NCI-H1105 treated with DMSO at 0.1 percent for 48 hours (cell line): ENCODE results near the gene CST9L.
"Not testable (repeated sequence)": the region's sequence is repeated elsewhere in the genome, so short reads cannot be mapped to it uniquely, and the experiment has no call there.

Source experiments
- DNase-seq: peaks from one replicate; lab custom pipeline; 2025; lab: John Stamatoyannopoulos, UW

CST9L gene

GRCh38 chr20:23586735-23587525, 18.6 kb upstream of the CST9L start:
- no peak for DNase-seq

- DNase-seq, result no peak
Measured at GRCh38 chr20:23585808-23586734, 17.8 kb upstream of the CST9L start.

GRCh38 chr20:23585449-23585807, 17.1 kb upstream of the CST9L start:
- no peak for DNase-seq

DNA sequence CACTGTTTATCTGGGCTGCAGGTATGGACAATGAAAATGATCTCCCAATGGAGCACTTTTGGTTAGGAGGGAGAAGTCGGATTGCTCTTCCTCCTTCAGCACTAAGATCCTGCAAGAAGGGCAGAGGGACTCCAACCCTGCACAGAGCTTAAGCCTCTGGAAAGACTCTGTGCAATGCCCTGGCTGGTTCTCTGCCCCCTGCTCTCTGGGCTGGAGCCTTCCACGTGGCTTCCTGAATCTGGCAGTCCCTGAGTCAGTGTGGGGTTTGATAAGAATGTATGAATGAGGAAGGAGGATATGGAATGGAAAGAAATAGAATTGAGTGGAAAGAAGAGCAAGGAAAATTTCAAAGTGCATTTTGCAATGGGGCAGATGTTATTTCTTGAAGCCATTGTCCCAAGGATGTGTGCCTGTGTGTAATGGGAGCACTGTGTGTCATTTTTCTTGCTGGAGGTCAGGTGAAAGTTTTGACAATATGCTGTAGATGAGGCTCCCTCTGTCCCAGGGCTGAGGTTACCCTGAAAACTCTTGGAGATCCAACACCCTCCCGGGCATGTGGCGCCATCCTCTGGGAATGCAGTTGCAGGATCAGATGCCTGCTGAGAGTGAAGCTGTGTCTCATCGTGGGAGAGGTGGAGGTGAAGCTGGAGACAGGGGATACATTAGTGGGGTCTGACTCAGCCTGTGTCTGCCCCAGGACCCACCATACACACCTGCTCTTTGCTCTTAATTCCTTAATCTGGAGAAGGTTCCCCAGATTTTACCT, 16.3 kb upstream of the CST9L start:
- no peak for DNase-seq

GRCh38 chr20:23583526-23583925, 15.2 kb upstream of the CST9L start:
- no peak for DNase-seq

- no peak for DNase-seq
Measured at GRCh38 chr20:23582293-23582692, 14.0 kb upstream of the CST9L start.

- DNase-seq, result not testable (repeated sequence)
Measured at GRCh38 chr20:23581833-23582232, 13.5 kb upstream of the CST9L start.

- no peak for DNase-seq
Measured at GRCh38 chr20:23574977-23575376, 6.7 kb upstream of the CST9L start.

DNA sequence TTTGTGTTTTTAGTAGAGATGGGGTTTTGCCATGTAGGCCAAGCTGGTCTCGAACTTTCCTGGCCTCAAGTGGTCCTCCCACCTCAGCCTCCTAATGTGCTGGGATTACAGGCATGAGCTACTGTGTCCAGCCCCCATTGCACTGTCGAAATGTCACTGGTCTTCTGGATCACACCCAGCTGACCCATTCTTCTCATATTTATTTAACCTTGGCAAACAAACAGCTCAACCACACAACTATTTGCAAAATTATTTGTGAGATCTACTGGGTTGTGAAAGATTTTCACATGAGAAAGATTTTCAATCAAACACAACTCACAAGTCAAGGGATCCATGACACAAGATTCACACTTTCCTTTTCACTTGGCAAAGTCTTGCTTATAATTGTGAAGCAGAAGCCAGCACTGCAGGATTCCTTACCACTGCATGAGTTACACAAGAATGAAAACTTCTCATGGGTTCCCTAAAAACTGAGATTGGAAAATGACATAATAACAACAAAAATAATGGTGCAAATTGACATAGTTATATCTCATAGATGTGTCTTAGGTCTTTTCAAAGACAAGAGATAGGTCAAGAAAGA, 2.0 kb upstream of the CST9L start:
- DNase-seq, result no peak

GRCh38 chr20:23569570-23569969, 1.3 kb upstream of the CST9L start:
- no peak for DNase-seq

- no peak for DNase-seq
Measured at GRCh38 chr20:23568971-23569330, 667 bp upstream of the CST9L start.

GRCh38 chr20:23566199-23566932, 1.9 kb downstream of the CST9L start:
- DNase-seq, result no peak

DNA sequence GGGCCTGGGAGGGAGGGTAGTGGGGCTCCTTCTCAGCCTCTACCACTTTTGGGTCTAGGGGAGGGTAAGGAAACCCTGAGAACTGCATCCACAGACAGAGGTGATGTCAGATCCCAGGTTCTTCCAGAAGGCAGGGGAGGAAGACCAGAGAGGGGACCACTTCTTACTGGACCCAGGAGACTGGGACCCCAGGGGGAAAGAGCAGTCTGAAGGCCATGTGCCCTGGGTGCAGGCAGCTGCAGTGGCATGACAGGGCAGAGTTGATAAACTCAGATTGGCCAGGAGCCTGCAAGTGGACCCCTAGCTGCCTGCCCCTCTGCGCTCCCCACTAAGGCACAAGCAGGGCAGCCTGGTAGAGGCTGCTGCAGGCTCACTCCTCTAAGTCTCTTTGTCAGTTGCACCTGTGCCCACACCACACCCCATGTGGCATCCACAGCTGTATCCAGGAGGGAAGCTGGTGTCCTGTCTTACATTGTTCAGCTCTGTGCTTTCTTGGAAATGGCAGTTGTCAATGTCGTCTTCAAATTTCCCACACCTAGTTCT, 2.7 kb downstream of the CST9L start:
- no peak for DNase-seq

- no peak for DNase-seq
Measured at GRCh38 chr20:23564927-23565326, 3.4 kb downstream of the CST9L start.

DNA sequence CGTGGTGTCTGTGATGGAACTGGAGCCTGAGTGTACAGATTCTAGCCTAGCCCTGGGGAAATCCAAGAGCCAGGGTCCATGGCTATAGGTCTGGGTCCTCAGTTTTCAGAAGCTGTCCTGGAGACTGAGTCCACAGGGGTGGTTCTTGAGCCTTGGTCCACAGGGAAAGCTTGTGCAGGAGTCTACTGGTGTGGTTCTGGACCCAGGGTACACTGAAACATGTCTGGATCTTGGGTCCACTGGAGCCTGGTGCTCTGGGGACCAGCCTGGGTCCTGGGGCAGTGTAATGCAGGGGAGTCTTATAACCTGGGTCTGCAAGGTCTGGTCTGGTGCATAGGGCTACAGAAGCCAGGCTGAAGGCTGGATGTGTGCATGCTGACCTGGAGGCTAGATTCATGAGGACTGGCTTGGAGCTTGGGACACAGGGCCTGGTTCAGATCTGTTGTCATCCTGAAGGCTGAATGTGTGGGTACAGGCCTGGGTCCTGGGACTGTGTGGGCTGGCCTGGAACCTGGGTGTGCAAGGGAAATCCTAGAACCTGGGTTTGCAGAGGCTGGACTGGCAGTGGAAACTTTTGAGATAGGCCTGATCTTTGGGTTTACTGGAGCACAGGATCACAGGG, 5.5 kb downstream of the CST9L start:
- DNase-seq, result no peak

DNA sequence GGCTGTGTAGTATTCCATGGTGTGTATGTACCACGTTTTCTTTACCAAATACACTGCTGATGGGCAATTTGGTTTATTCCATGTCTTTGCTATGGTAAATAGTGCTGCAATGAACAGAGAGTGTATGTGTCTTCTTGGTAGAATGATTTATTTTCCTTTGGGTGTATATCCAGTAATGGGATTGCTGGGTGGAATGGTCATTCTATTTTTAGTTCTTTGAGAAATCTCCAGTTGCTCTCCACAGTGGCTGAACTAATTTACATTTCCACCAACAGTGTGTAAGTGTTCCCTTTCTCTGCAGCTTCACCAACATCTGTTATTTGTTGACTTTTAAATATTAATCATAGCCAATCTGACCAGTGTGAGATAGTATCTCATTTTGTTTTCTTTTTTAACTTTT, 13.9 kb downstream of the CST9L start:
- DNase-seq, result no peak

DNA sequence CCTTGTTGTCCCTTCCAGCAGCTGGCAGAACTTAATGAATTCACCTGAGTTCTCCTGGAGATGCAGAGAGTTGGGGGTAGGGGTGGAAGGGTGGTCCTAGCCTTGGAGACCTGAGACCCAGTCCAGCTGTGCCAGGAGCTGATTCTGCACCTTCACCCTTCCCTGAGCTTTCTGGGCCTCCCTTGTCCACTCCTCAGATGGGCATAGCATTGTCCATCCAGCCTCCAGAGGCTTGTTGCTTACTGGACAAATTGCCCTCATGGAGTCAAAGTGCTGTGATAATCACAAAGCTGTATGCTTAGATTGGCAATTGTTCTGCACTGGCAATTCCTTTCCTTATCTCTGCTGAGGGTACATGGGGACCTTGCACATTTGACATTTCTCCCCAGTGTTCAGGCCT, 16.5 kb downstream of the CST9L start:
- no peak for DNase-seq

GRCh38 chr20:23551383-23551782, 16.9 kb downstream of the CST9L start:
- no peak for DNase-seq

GRCh38 chr20:23550227-23550626, 18.1 kb downstream of the CST9L start:
- DNase-seq, result no peak

- DNase-seq, result no peak
Measured at GRCh38 chr20:23548408-23548807, 19.9 kb downstream of the CST9L start.

DNA sequence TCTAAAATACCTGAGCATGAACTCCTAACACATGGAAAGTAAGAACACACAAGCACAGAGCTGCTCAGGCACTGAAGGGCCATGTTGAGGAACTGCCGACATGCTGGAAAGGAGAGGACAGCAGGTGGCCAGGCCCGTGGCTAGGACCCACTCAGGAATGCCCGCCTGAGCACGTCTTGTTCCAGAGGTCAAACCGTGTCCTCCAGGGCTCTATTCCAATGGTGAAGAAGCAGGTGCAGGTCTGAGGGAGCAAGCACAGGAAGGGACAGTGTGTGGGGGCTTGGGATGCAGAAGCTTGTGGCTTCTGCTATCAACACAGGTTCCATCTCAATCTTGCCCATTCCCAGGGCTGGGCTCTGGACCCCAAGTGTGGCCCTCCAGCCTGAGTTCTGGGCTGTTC, 20.7 kb downstream of the CST9L start:
- no peak for DNase-seq
